GM12874 (cell line): Measurements from ENCODE around the gene GFM1.

Experiments
- CTCF ChIP-seq: IDR thresholded peaks from 2 replicates; pipeline ENCODE4 v1.5.1; 2011; ENCODE audit warnings: low read depth, mild to moderate bottlenecking, control low read depth, low read length, moderate library complexity; ENCODE audit not compliant: insufficient read depth

GFM1 gene

GRCh38 chr3:158642005-158642404 is 2.3 kb upstream of the GFM1 start:
- no peak for TF ChIP-seq CTCF

GRCh38 chr3:158642474-158643210 is 1.7 kb upstream of the GFM1 start:
- TF ChIP-seq CTCF: no peak

- no peak for TF ChIP-seq CTCF
Measured at GRCh38 chr3:158649791-158650190, 5.5 kb downstream of the GFM1 start.

- TF ChIP-seq CTCF: no peak
Measured at GRCh38 chr3:158651192-158651591, 6.9 kb downstream of the GFM1 start.

GRCh38 chr3:158652463-158652862 is 8.1 kb downstream of the GFM1 start:
- no peak for TF ChIP-seq CTCF

- no peak for TF ChIP-seq CTCF
Measured at GRCh38 chr3:158658889-158659288, 14.6 kb downstream of the GFM1 start.

- peak; percentile 72 for TF ChIP-seq CTCF
Measured at GRCh38 chr3:158659454-158660237, 15.3 kb downstream of the GFM1 start.
